ENCODE results near the gene UTP20.
A peak's percentile ranks its signal among the peaks of the same experiment; 100 is the strongest.

Gene UTP20

DNA sequence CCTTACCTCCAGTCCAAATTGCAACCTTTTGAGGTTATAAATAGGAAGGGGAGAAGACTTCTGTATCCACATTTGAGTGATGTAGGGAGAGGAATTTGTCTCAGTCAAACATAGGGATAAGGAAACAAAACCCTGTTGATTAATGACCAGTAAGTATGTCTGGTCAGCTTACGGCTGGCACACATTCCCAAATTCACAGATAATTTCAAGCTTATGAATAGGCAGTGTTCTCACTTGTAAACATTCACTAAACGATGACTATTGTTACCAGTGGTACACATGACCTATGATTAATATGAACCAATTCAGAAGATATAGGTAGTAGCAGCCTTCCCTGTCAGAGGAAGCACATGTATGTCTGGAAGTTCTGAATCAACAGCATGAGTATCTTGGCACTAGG, 36.8 kb upstream of the UTP20 start:
- H3K4me2 ChIP-seq (ENCODE audit: low read length), result no peak overlapping the region
- no peak overlapping the region for H3K4me3 ChIP-seq (ENCODE audit: low read length)
- no peaks in the 10 kb centered on the region for H3K36me3 ChIP-seq (ENCODE audit: control insufficient read depth, insufficient read depth, low read length)
- no peak overlapping the region for H2BK5ac ChIP-seq (ENCODE audit: low read length)
- no peak overlapping the region for H2BK15ac ChIP-seq (replicated peaks; ENCODE audit: low read depth)
- H3K4me1 ChIP-seq (ENCODE audit: control insufficient read depth, low read depth, low read length), result no peaks in the 10 kb centered on the region
- no peak overlapping the region for H3K27ac ChIP-seq (ENCODE audit: low read depth, low read length)
- no peak overlapping the region for H3K56ac ChIP-seq (ENCODE audit: low read length)
- H3K27me3 ChIP-seq (ENCODE audit: insufficient read depth, low read length, poor library complexity), result no peaks in the 10 kb centered on the region
- H3K9ac ChIP-seq (ENCODE audit: low read length), result no peak overlapping the region
- H3K23ac ChIP-seq (ENCODE audit: low read length), result no peak overlapping the region
- H3K79me2 ChIP-seq (ENCODE audit: control insufficient read depth, insufficient read depth, low read length), result no peaks in the 10 kb centered on the region
- no peak overlapping the region for H3K4ac ChIP-seq (ENCODE audit: low read depth, low read length)
- H4K5ac ChIP-seq (ENCODE audit: low read length), result no peak overlapping the region
- H3K79me1 ChIP-seq (ENCODE audit: low read length), result no peaks in the 10 kb centered on the region
- H2AK5ac ChIP-seq (ENCODE audit: low read length), result no peak overlapping the region
- no peak overlapping the region for H4K8ac ChIP-seq (ENCODE audit: low read depth, low read length)
- DNase-seq, result no peak
- H3K18ac ChIP-seq (ENCODE audit: low read length), result no peak overlapping the region
- H2BK120ac ChIP-seq (ENCODE audit: low read depth, low read length), result no peak overlapping the region
- WGBS (ENCODE audit: extremely low coverage, insufficient coverage, low lambda C conversion rate), result no CpG with 5 or more reads among the region's 2 CpGs

DNA sequence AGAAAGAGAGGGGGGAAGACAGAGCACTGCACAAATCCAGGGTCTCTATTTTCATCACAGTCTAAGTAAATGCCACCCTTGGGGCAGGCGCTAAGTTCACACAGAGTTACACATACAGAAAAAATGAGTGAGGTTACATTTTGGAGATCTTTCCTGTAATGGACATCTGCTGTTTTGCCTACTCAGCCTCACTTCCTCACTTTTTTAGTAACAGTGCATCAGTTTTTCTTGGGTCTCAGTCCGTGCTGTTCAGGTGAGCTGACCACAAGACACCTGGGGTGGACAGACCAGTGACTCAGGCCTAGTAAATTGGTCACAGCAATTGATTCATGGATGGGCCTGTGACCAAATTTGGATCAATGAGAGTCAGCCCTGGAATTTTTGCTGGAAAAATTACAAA, 36.3 kb upstream of the UTP20 start:
- Histone ChIP-seq H4K5ac (ENCODE audit: low read length) (no peak overlapping the region), H3K9ac (ENCODE audit: low read length) (no peak overlapping the region), H3K79me2 (ENCODE audit: control insufficient read depth, insufficient read depth, low read length) (no peaks in the 10 kb centered on the region), H3K4me2 (ENCODE audit: low read length) (no peak overlapping the region), H2BK15ac (replicated peaks; ENCODE audit: low read depth) (no peak overlapping the region), H3K4me1 (ENCODE audit: control insufficient read depth, low read depth, low read length) (no peaks in the 10 kb centered on the region), H4K8ac (ENCODE audit: low read depth, low read length) (no peak overlapping the region), H3K27ac (ENCODE audit: low read depth, low read length) (no peak overlapping the region), H3K18ac (ENCODE audit: low read length) (no peak overlapping the region), H3K56ac (ENCODE audit: low read length) (no peak overlapping the region), H2BK5ac (ENCODE audit: low read length) (no peak overlapping the region), H2BK120ac (ENCODE audit: low read depth, low read length) (no peak overlapping the region), H3K36me3 (ENCODE audit: control insufficient read depth, insufficient read depth, low read length) (no peaks in the 10 kb centered on the region), H3K4ac (ENCODE audit: low read depth, low read length) (no peak overlapping the region), H3K4me3 (ENCODE audit: low read length) (no peak overlapping the region), H3K79me1 (ENCODE audit: low read length) (no peaks in the 10 kb centered on the region), H3K23ac (ENCODE audit: low read length) (no peak overlapping the region), H3K27me3 (ENCODE audit: insufficient read depth, low read length, poor library complexity) (no peaks in the 10 kb centered on the region), H2AK5ac (ENCODE audit: low read length) (no peak overlapping the region)
- DNase-seq, result no peak
- WGBS (ENCODE audit: extremely low coverage, insufficient coverage, low lambda C conversion rate), result no CpG with 5 or more reads among the region's 2 CpGs

DNA sequence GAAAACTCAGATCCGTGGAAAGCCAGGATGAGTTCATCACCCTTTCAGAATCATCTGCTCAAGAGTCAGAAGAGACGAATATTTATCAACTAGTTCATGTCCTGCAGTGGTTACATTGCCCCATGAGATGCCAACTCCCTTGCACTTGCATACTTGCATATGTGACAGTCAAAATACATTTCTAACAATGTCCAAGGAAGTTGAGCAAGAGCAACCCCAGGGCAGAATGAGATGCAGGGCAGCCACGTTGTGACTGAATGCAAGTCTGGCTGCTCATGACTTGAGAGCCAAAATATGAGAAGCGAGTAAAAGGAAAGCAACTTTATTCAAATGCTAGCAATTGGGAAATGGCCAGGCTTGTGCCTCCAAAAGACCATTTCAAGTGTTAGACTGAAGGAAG, 23.6 kb upstream of the UTP20 start:
- WGBS (ENCODE audit: extremely low coverage, insufficient coverage, low lambda C conversion rate), result no CpG with 5 or more reads among the region's 4 CpGs

DNA sequence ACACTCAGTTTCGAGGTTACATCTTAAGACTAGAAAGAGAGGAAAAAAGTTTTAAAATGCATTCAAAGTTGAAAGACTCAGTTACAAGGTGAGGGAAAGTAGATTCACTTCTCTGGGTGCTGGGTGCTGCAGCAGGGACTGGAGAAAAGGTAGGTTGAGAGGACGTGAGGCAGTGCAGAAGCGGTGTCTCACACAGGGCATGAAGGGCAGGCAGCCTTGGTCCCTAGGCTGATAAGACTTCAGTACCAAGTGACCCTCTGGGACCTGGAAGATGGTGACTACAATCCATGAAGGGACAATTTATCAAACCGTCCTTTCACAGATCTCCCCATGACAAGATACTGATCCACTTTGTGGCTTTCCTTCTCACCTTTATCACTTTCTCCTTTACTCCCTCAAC, 22.5 kb upstream of the UTP20 start:
- H3K56ac ChIP-seq (ENCODE audit: low read length), result no peak overlapping the region
- H3K4ac ChIP-seq (ENCODE audit: low read depth, low read length), result no peak overlapping the region
- no peak overlapping the region for H2BK15ac ChIP-seq (replicated peaks; ENCODE audit: low read depth)
- no peaks in the 10 kb centered on the region for H3K27me3 ChIP-seq (ENCODE audit: insufficient read depth, low read length, poor library complexity)
- WGBS (ENCODE audit: extremely low coverage, insufficient coverage, low lambda C conversion rate), result no CpG with 5 or more reads among the region's 4 CpGs
- H3K4me3 ChIP-seq (ENCODE audit: low read length), result no peak overlapping the region
- H2BK120ac ChIP-seq (ENCODE audit: low read depth, low read length), result no peak overlapping the region
- H3K79me2 ChIP-seq (ENCODE audit: control insufficient read depth, insufficient read depth, low read length), result no peaks in the 10 kb centered on the region
- H2BK5ac ChIP-seq (ENCODE audit: low read length), result no peak overlapping the region
- no peak overlapping the region for H3K27ac ChIP-seq (ENCODE audit: low read depth, low read length)
- DNase-seq, result no peak
- H3K4me2 ChIP-seq (ENCODE audit: low read length), result no peak overlapping the region
- H2AK5ac ChIP-seq (ENCODE audit: low read length), result no peak overlapping the region
- no peak overlapping the region for H3K9ac ChIP-seq (ENCODE audit: low read length)
- peaks cover 4% of the 10 kb centered on the region for H3K4me1 ChIP-seq (ENCODE audit: control insufficient read depth, low read depth, low read length)
- no peak overlapping the region for H4K8ac ChIP-seq (ENCODE audit: low read depth, low read length)
- no peaks in the 10 kb centered on the region for H3K79me1 ChIP-seq (ENCODE audit: low read length)
- no peaks in the 10 kb centered on the region for H3K36me3 ChIP-seq (ENCODE audit: control insufficient read depth, insufficient read depth, low read length)
- H3K23ac ChIP-seq (ENCODE audit: low read length), result no peak overlapping the region
- H4K5ac ChIP-seq (ENCODE audit: low read length), result no peak overlapping the region
- H3K18ac ChIP-seq (ENCODE audit: low read length), result no peak overlapping the region

More for the DNA sequence above, 23.6 kb upstream of the UTP20 start:
- no peak overlapping the region for H2BK5ac ChIP-seq (ENCODE audit: low read length)
- H3K4me1 ChIP-seq (ENCODE audit: control insufficient read depth, low read depth, low read length), result peaks cover 4% of the 10 kb centered on the region
- DNase-seq, result peak; percentile 19
- no peaks in the 10 kb centered on the region for H3K79me1 ChIP-seq (ENCODE audit: low read length)
- H3K9ac ChIP-seq (ENCODE audit: low read length), result no peak overlapping the region
- H3K4me2 ChIP-seq (ENCODE audit: low read length), result no peak overlapping the region
- no peak overlapping the region for H3K27ac ChIP-seq (ENCODE audit: low read depth, low read length)
- no peak overlapping the region for H3K4me3 ChIP-seq (ENCODE audit: low read length)
- no peak overlapping the region for H2BK120ac ChIP-seq (ENCODE audit: low read depth, low read length)
- H3K36me3 ChIP-seq (ENCODE audit: control insufficient read depth, insufficient read depth, low read length), result no peaks in the 10 kb centered on the region
- H4K5ac ChIP-seq (ENCODE audit: low read length), result no peak overlapping the region
- H2AK5ac ChIP-seq (ENCODE audit: low read length), result no peak overlapping the region
- H2BK15ac ChIP-seq (replicated peaks; ENCODE audit: low read depth), result no peak overlapping the region
- H3K23ac ChIP-seq (ENCODE audit: low read length), result no peak overlapping the region
- no peak overlapping the region for H3K56ac ChIP-seq (ENCODE audit: low read length)
- no peak overlapping the region for H4K8ac ChIP-seq (ENCODE audit: low read depth, low read length)
- H3K27me3 ChIP-seq (ENCODE audit: insufficient read depth, low read length, poor library complexity), result no peaks in the 10 kb centered on the region
- no peak overlapping the region for H3K18ac ChIP-seq (ENCODE audit: low read length)
- H3K79me2 ChIP-seq (ENCODE audit: control insufficient read depth, insufficient read depth, low read length), result no peaks in the 10 kb centered on the region
- no peak overlapping the region for H3K4ac ChIP-seq (ENCODE audit: low read depth, low read length)

DNA sequence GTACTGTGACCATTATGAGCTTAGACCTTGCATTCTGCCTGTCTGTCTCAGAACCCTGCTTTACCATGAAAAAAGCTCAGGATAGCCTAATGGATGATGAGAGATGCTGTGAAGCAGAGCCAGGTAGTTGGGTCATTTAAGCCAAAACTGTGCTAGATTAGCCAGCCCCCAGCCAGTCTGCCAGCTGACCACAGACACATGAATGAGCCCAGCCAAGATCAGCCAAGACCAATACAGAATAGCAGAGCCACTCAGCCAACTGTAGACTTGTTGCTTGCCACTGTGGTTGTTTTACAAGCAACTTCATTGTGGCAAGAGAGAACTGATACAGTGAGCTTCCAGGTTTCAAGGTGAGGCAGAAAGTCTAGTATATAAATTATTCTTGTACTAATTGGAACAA, 12.8 kb upstream of the UTP20 start:
- no peak overlapping the region for H4K8ac ChIP-seq (ENCODE audit: low read depth, low read length)
- H2AK5ac ChIP-seq (ENCODE audit: low read length), result no peak overlapping the region
- H2BK5ac ChIP-seq (ENCODE audit: low read length), result no peak overlapping the region
- H3K9ac ChIP-seq (ENCODE audit: low read length), result no peak overlapping the region
- H3K4me3 ChIP-seq (ENCODE audit: low read length), result no peak overlapping the region
- H3K56ac ChIP-seq (ENCODE audit: low read length), result no peak overlapping the region
- H3K4ac ChIP-seq (ENCODE audit: low read depth, low read length), result no peak overlapping the region
- H2BK15ac ChIP-seq (replicated peaks; ENCODE audit: low read depth), result no peak overlapping the region
- H3K23ac ChIP-seq (ENCODE audit: low read length), result no peak overlapping the region
- no peaks in the 10 kb centered on the region for H3K79me1 ChIP-seq (ENCODE audit: low read length)
- no peak overlapping the region for H2BK120ac ChIP-seq (ENCODE audit: low read depth, low read length)
- no peaks in the 10 kb centered on the region for H3K27me3 ChIP-seq (ENCODE audit: insufficient read depth, low read length, poor library complexity)
- no peak overlapping the region for H3K4me2 ChIP-seq (ENCODE audit: low read length)
- DNase-seq, result no peak
- H4K5ac ChIP-seq (ENCODE audit: low read length), result no peak overlapping the region
- no peaks in the 10 kb centered on the region for H3K79me2 ChIP-seq (ENCODE audit: control insufficient read depth, insufficient read depth, low read length)
- H3K36me3 ChIP-seq (ENCODE audit: control insufficient read depth, insufficient read depth, low read length), result no peaks in the 10 kb centered on the region
- H3K27ac ChIP-seq (ENCODE audit: low read depth, low read length), result no peak overlapping the region
- no peak overlapping the region for H3K18ac ChIP-seq (ENCODE audit: low read length)
- H3K4me1 ChIP-seq (ENCODE audit: control insufficient read depth, low read depth, low read length), result no peaks in the 10 kb centered on the region

GRCh38 chr12:101276433-101276832, 3.5 kb upstream of the UTP20 start:
- Histone ChIP-seq H3K18ac (ENCODE audit: low read length) (no peak overlapping the region), H3K9ac (ENCODE audit: low read length) (no peak overlapping the region), H3K4me2 (ENCODE audit: low read length) (no peak overlapping the region), H2AK5ac (ENCODE audit: low read length) (no peak overlapping the region), H3K4ac (ENCODE audit: low read depth, low read length) (no peak overlapping the region), H2BK15ac (replicated peaks; ENCODE audit: low read depth) (no peak overlapping the region), H2BK5ac (ENCODE audit: low read length) (no peak overlapping the region), H4K8ac (ENCODE audit: low read depth, low read length) (no peak overlapping the region), H3K79me2 (ENCODE audit: control insufficient read depth, insufficient read depth, low read length) (peaks cover 8% of the 10 kb centered on the region), H3K27me3 (ENCODE audit: insufficient read depth, low read length, poor library complexity) (no peaks in the 10 kb centered on the region), H3K23ac (ENCODE audit: low read length) (no peak overlapping the region), H4K5ac (ENCODE audit: low read length) (no peak overlapping the region), H3K4me3 (ENCODE audit: low read length) (no peak overlapping the region), H3K36me3 (ENCODE audit: control insufficient read depth, insufficient read depth, low read length) (no peaks in the 10 kb centered on the region), H3K4me1 (ENCODE audit: control insufficient read depth, low read depth, low read length) (no peaks in the 10 kb centered on the region), H3K27ac (ENCODE audit: low read depth, low read length) (no peak overlapping the region), H3K56ac (ENCODE audit: low read length) (no peak overlapping the region), H3K79me1 (ENCODE audit: low read length) (peaks cover 3% of the 10 kb centered on the region), H2BK120ac (ENCODE audit: low read depth, low read length) (no peak overlapping the region)
- no CpG with 5 or more reads among the region's 1 CpG for WGBS (ENCODE audit: extremely low coverage, insufficient coverage, low lambda C conversion rate)
- no peak for DNase-seq

Measured in mesendoderm (in vitro differentiated cells).